Neuronal stem cell (in vitro differentiated cells): Measurements from ENCODE around the gene PLCXD1.
"Not testable (repeated sequence)": the region's sequence is repeated elsewhere in the genome, so short reads cannot be mapped to it uniquely, and the experiment has no call there.

Experiments
- DNase-seq: peaks from one replicate; pipeline ENCODE4 v3.0.0-alpha.2; 2013; ENCODE audit warnings: low spot score
- H2AFZ ChIP-seq: one replicate; pipeline ENCODE4 v1.6.1; 2013; ENCODE audit warnings: mild to moderate bottlenecking, low read length, inconsistent platforms
- H2AK5ac ChIP-seq: 2 replicates; pipeline ENCODE4 v1.6.1; 2013; ENCODE audit warnings: low read depth, mild to moderate bottlenecking, inconsistent platforms, low read length, moderate library complexity, mixed read lengths
- H2BK120ac ChIP-seq: 2 replicates; pipeline ENCODE4 v1.6.1; 2013; ENCODE audit warnings: low read depth, mild to moderate bottlenecking, inconsistent platforms, low read length, moderate library complexity, mixed read lengths
- H2BK12ac ChIP-seq: one replicate; pipeline ENCODE4 v1.6.1; 2013; ENCODE audit warnings: low read length, inconsistent platforms
- H2BK15ac ChIP-seq: 2 replicates; pipeline ENCODE4 v1.6.1; 2013; ENCODE audit warnings: mild to moderate bottlenecking, low read length, inconsistent platforms, mixed read lengths
- H2BK5ac ChIP-seq: one replicate; pipeline ENCODE4 v1.6.1; 2013; ENCODE audit warnings: inconsistent platforms, mild to moderate bottlenecking, low read length, moderate library complexity
- H3K14ac ChIP-seq: one replicate; pipeline ENCODE4 v1.6.1; 2013; ENCODE audit warnings: low read length, inconsistent platforms
- H3K18ac ChIP-seq: 2 replicates; pipeline ENCODE4 v1.6.1; 2013; ENCODE audit warnings: low read length, inconsistent platforms
- H3K23ac ChIP-seq: 2 replicates; pipeline ENCODE4 v1.6.1; 2013; ENCODE audit warnings: low read depth, mild to moderate bottlenecking, mixed read lengths, low read length, inconsistent platforms; ENCODE audit not compliant: poor library complexity
- H3K27ac ChIP-seq: replicated peaks from 3 replicates; pipeline ENCODE4 v1.5.1; 2013; ENCODE audit warnings: low read length, inconsistent platforms
- H3K27me3 ChIP-seq, 3 experiments: 2 replicates each; pipeline ENCODE4 v1.6.1; 2013; ENCODE audit warnings: low read length in 3 of 3, mild to moderate bottlenecking in 2 of 3, inconsistent platforms in 1 of 3, low read depth in 1 of 3, mixed read lengths in 1 of 3, moderate library complexity in 1 of 3; ENCODE audit not compliant: control insufficient read depth in 3 of 3, insufficient read depth in 3 of 3
- H3K36me3 ChIP-seq, 2 donors: replicated peaks in 1 of 2; 2 replicates each; pipeline ENCODE4 v1.6.1; 2013; ENCODE audit warnings: low read length in 2 of 2; ENCODE audit not compliant: control insufficient read depth in 2 of 2, insufficient read depth in 2 of 2
- H3K4ac ChIP-seq: 2 replicates; pipeline ENCODE4 v1.6.1; 2013; ENCODE audit warnings: inconsistent platforms, mild to moderate bottlenecking, low read length, moderate library complexity
- H3K4me1 ChIP-seq, 2 donors: 1 replicate in 1 of 2; 2 replicates in 1 of 2; pipeline ENCODE4 v1.6.1; 2013; ENCODE audit warnings: low read length in 2 of 2, low read depth in 1 of 2; ENCODE audit not compliant: control insufficient read depth in 2 of 2, insufficient read depth in 1 of 2
- H3K4me2 ChIP-seq: one replicate; pipeline ENCODE4 v1.6.1; 2013; ENCODE audit warnings: mild to moderate bottlenecking, low read length, inconsistent platforms; ENCODE audit not compliant: insufficient read depth, poor library complexity, severe bottlenecking
- H3K4me3 ChIP-seq, 2 donors: 2 replicates each; pipeline ENCODE4 v1.5.1; 2013; ENCODE audit warnings: low read length in 2 of 2, mild to moderate bottlenecking in 2 of 2, inconsistent platforms in 1 of 2, moderate library complexity in 1 of 2
- H3K79me1 ChIP-seq: one replicate; pipeline ENCODE4 v1.6.1; 2013; ENCODE audit warnings: low read depth, mild to moderate bottlenecking, inconsistent platforms, low read length, moderate library complexity
- H3K9ac ChIP-seq: one replicate; pipeline ENCODE4 v1.6.1; 2013; ENCODE audit warnings: mild to moderate bottlenecking, low read depth, low read length, inconsistent platforms; ENCODE audit not compliant: poor library complexity
- H3K9me3 ChIP-seq, 2 donors: replicated peaks in 1 of 2; 2 replicates each; pipeline versions ENCODE3 to v1.6.1; 2013; ENCODE audit warnings: low read length in 2 of 2, mild to moderate bottlenecking in 2 of 2, inconsistent platforms in 1 of 2, low read depth in 1 of 2, mixed read lengths in 1 of 2, moderate library complexity in 1 of 2; ENCODE audit not compliant: control insufficient read depth in 2 of 2, insufficient read depth in 1 of 2
- H4K8ac ChIP-seq: one replicate; pipeline ENCODE4 v1.6.1; 2013; ENCODE audit warnings: low read depth, mild to moderate bottlenecking, inconsistent platforms, low read length, moderate library complexity
- H4K91ac ChIP-seq: one replicate; pipeline ENCODE4 v1.6.1; 2013; ENCODE audit warnings: low read length, low read depth, mild to moderate bottlenecking, inconsistent platforms; ENCODE audit not compliant: poor library complexity
- WGBS, 2 donors: extraction: QIAGEN DNeasy Blood & Tissue Kit; methylation state at CpG; one replicate each; pipeline ENCODE4 v1.1.7; 2013; ENCODE audit warnings: missing lambda C conversion rate in 2 of 2, mixed read lengths in 1 of 2; ENCODE audit not compliant: insufficient read length in 2 of 2, insufficient replicate concordance in 1 of 2; ENCODE audit errors: extremely low coverage in 2 of 2; 5-methylcytosine and 5-hydroxymethylcytosine counted together

The PLCXD1 gene

DNA sequence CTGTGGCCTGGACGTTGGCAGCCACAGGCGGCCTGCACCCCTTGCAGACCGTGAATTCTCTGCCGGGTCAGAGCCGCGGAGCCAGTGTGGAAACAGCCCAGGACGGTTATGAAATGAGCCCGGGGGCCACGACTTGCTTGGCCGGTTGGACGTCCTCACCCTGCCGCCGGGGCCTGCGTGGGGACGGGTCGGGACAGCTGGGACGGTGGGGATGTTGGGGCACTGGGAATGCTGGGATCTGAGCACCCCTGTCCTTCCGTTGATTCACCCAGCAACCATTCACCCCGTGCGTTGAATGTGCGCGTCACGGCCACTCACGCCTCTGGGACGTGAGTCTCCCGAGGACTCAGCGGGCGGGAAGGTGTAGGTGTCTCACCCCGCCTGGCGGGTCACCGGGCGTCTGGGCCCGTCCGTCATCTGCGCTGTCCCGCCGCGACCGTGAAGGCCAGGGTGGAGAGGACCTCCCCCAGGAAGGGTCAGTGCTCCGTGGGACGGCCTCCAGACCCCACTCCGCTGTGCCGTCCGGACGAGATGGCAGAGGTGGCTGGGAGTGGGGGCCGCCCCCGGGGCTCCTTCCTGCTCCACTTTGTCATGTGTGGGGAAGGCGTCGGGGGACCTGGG is 4.5 kb upstream of the PLCXD1 start:
- H3K14ac ChIP-seq, result peak overlapping the region; percentile 63
- peak overlapping the region; percentile 86 for H2AFZ ChIP-seq
- peaks cover 8% of the 10 kb centered on the region for H3K79me1 ChIP-seq
- peak overlapping the region; percentile 84 for H2BK12ac ChIP-seq
- peak overlapping the region; percentile 29 to 92 for H3K4me3 ChIP-seq
- peaks cover 0 to 5% (median 0%) of the 10 kb centered on the region in 3 experiments for H3K27me3 ChIP-seq
- H3K18ac ChIP-seq, result peak overlapping the region; percentile 96
- peaks cover 8 to 12% of the 10 kb centered on the region in 2 donors for H3K4me1 ChIP-seq
- no peak overlapping the region for H4K91ac ChIP-seq
- peak overlapping the region; percentile 100 for H2BK15ac ChIP-seq
- H2AK5ac ChIP-seq, result peak overlapping the region; percentile 100
- no peak overlapping the region for H4K8ac ChIP-seq
- H3K4me2 ChIP-seq, result peak overlapping the region; percentile 96
- no peaks in the 10 kb centered on the region for H3K36me3 ChIP-seq
- peak overlapping the region; percentile 99 for H2BK5ac ChIP-seq
- peak overlapping the region; percentile 93 for H3K23ac ChIP-seq
- no peak for DNase-seq
- peak overlapping the region; percentile 4 for H2BK120ac ChIP-seq
- no peak overlapping the region for H3K4ac ChIP-seq
- peak overlapping the region; percentile 96 for H3K9ac ChIP-seq
- H3K27ac ChIP-seq, result no peak overlapping the region
- H3K9me3 ChIP-seq, result no peaks in the 10 kb centered on the region
- WGBS, 2 donors, result no CpG with 5 or more reads among the region's 49 CpGs

DNA sequence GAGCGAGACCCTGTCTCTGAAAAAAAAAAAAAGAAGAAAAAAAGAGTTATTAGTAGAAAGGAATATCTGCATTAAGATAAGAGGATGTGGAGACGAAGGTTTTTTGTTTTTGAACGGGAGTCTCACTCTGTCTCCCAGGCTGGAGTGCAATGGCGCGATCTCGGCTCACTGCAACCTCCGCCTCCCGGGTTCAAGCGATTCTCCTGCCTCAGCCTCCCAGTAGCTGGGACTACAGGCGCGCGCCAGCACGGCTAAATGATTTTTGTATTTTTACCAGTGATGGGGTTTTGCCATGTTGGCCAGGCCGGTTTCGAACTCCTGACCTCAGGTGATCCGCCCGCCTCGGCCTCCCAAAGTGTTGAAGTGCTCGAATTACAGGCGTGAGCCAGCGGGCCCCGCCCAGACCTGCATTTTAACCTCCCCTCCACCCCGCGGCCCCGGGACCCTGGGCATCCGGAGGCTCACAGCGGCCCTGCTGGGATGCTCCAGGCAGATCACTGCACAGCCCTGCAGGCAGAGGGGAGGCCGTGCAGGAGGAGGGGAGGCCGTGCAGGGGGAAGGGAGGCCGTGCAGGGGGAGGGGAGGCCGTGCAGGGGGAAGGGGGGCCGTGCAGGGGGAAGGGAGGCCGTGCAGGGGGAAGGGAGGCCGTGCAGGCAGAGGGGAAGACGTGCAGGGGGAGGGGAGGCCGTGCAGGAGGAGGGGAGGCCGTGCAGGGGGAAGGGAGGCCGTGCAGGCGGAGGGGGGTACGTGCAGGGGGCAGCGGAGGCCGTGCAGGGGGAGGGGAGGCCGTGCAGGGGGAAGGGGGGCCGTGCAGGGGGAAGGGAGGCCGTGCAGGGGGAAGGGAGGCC is 1.2 kb upstream of the PLCXD1 start:
- H2BK120ac ChIP-seq, H3K14ac ChIP-seq, H3K23ac ChIP-seq, DNase-seq, H2AFZ ChIP-seq, H2BK12ac ChIP-seq, H3K27me3 ChIP-seq, H4K91ac ChIP-seq, H3K9me3 ChIP-seq, H3K4me2 ChIP-seq, H2BK15ac ChIP-seq, H4K8ac ChIP-seq, H3K9ac ChIP-seq, H3K27ac ChIP-seq, H2BK5ac ChIP-seq, H3K4ac ChIP-seq: not testable (repeated sequence)
- WGBS, 2 donors, result 100% methylated on average over 2 of the region's 45 CpGs; no CpG with 5 or more reads in 1 of the 2 donors
- Histone ChIP-seq H3K4me3 (peak overlapping the region in 1 of 2 donors; percentile 25), H2AK5ac (peak overlapping the region; percentile 46), H3K79me1 (peaks cover 18% of the 10 kb centered on the region), H3K36me3 (peaks cover 10 to 12% of the 10 kb centered on the region in 2 donors), H3K18ac (peak overlapping the region; percentile 89), H3K4me1 (peaks cover 8 to 14% of the 10 kb centered on the region in 2 donors)

GRCh38 chrX:280722-281121 is 459 bp upstream of the PLCXD1 start:
- H2AFZ ChIP-seq, H3K9me3 ChIP-seq, H3K27me3 ChIP-seq, H3K14ac ChIP-seq, H4K8ac ChIP-seq, H3K4ac ChIP-seq, H2BK12ac ChIP-seq, H2AK5ac ChIP-seq, H3K9ac ChIP-seq, H3K18ac ChIP-seq, DNase-seq, H2BK5ac ChIP-seq, H4K91ac ChIP-seq, H2BK120ac ChIP-seq, H3K4me2 ChIP-seq, H3K23ac ChIP-seq, H2BK15ac ChIP-seq: not testable (repeated sequence)
- WGBS, 2 donors, result no CpG with 5 or more reads among the region's 24 CpGs
- Histone ChIP-seq H3K4me3 (peak overlapping the region in 1 of 2 donors; percentile 56), H3K27ac (peak overlapping the region; percentile 98), H3K36me3 (peaks cover 17 to 19% of the 10 kb centered on the region in 2 donors), H3K79me1 (peaks cover 21% of the 10 kb centered on the region), H3K4me1 (peaks cover 2 to 11% of the 10 kb centered on the region in 2 donors)
